ENCODE data around the gene HOXA3.

DNA sequence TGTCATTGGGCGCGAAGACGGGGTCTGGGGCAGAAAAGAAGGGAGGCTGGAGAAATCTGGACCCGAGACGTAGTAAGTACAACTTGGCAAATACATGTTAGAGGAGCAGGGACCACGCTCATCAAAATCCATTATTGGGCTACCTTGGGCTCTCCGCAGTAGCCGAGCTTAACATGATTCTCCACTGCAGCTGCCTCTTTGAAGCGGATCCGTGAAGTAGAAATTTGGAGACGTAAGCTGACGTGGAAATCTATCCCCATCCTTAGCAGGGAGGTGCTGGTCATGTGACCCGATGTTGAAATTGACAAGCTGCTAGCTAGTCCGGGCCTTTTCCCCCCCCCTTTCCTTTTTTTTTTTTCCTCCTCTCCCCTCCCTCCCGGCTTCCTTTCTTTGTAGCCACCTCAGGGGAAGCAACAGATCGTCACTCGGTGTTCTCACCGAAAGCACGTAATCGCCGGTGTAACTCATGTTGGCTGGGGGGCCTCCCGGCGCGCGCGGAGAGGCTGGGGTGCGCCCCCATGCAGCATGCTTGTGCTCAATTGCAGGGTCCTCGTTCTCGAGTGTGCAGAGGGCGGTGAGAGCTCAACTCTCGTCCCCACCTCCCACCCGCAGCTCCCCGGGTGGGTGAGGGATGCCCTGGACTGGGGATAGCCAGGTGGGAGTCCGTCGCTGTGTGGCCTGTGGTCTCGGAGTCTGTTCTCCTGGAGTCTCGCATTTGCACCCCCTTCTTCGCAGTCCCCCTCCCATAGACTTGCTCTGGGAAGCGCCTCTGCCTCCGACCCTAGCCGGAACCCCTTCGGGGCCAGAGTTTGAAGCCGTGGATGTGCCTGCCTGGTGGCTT, 32.9 kb upstream of the HOXA3 start, which contains the start of gene HOXA11:
- TF ChIP-seq POLR2AphosphoS5 (IDR thresholded peaks at IDR 0.05; ENCODE audit: low read depth) (no peak), GABPA (IDR thresholded peaks at IDR 0.05; ENCODE audit: low read depth) (no peak)
- TF ChIP-seq, protein P1, sequence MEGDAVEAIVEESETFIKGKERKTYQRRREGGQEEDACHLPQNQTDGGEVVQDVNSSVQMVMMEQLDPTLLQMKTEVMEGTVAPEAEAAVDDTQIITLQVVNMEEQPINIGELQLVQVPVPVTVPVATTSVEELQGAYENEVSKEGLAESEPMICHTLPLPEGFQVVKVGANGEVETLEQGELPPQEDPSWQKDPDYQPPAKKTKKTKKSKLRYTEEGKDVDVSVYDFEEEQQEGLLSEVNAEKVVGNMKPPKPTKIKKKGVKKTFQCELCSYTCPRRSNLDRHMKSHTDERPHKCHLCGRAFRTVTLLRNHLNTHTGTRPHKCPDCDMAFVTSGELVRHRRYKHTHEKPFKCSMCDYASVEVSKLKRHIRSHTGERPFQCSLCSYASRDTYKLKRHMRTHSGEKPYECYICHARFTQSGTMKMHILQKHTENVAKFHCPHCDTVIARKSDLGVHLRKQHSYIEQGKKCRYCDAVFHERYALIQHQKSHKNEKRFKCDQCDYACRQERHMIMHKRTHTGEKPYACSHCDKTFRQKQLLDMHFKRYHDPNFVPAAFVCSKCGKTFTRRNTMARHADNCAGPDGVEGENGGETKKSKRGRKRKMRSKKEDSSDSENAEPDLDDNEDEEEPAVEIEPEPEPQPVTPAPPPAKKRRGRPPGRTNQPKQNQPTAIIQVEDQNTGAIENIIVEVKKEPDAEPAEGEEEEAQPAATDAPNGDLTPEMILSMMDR (IDR thresholded peaks at IDR 0.05; ENCODE audit: insufficient read depth, low read length): no peak

Measured in HL-60 (cell line).